NCI-H1105 treated with DMSO at 0.1 percent for 48 hours (cell line): Measurements from ENCODE around the gene GHDC.
"Not testable (repeated sequence)": the region's sequence is repeated elsewhere in the genome, so short reads cannot be mapped to it uniquely, and the experiment has no call there.

ENCODE experiments used
- DNase-seq: peaks from one replicate; lab custom pipeline; 2025; lab: John Stamatoyannopoulos, UW

GHDC gene

GRCh38 chr17:42193969-42194899, at the start of gene GHDC:
GHDC (minus strand) TSS chr17:42194494; CDS start chr17:42193581, 913 bp downstream.
- peak; percentile 53 for DNase-seq

- DNase-seq, result no peak
Measured at GRCh38 chr17:42243493-42243982, 49.2 kb upstream of the GHDC start.

- DNase-seq, result no peak
Measured at GRCh38 chr17:42241871-42242270, 47.6 kb upstream of the GHDC start.

- DNase-seq, result not testable (repeated sequence)
Measured at GRCh38 chr17:42240863-42241262, 46.6 kb upstream of the GHDC start.

- DNase-seq, result no peak
Measured at GRCh38 chr17:42240201-42240600, 45.9 kb upstream of the GHDC start.

GRCh38 chr17:42239576-42239975, 45.3 kb upstream of the GHDC start:
- not testable (repeated sequence) for DNase-seq

GRCh38 chr17:42236760-42237159, 42.5 kb upstream of the GHDC start:
- no peak for DNase-seq

GRCh38 chr17:42233994-42234393, 39.7 kb upstream of the GHDC start:
- DNase-seq, result no peak

- DNase-seq, result no peak
Measured at GRCh38 chr17:42233156-42233555, 38.9 kb upstream of the GHDC start.

GRCh38 chr17:42230225-42230624, 35.9 kb upstream of the GHDC start:
- no peak for DNase-seq

- DNase-seq, result no peak
Measured at GRCh38 chr17:42227849-42228700, 33.8 kb upstream of the GHDC start.

GRCh38 chr17:42225646-42226045, 31.4 kb upstream of the GHDC start:
- no peak for DNase-seq

- no peak for DNase-seq
Measured at GRCh38 chr17:42224651-42225050, 30.4 kb upstream of the GHDC start.

GRCh38 chr17:42221886-42222745, 27.8 kb upstream of the GHDC start:
- no peak for DNase-seq

- DNase-seq, result not testable (repeated sequence)
Measured at GRCh38 chr17:42219280-42219679, 25.0 kb upstream of the GHDC start.

- DNase-seq, result no peak
Measured at GRCh38 chr17:42214156-42214555, 19.9 kb upstream of the GHDC start.

GRCh38 chr17:42212382-42212781, 18.1 kb upstream of the GHDC start:
- no peak for DNase-seq

GRCh38 chr17:42211921-42212341, 17.6 kb upstream of the GHDC start:
- DNase-seq, result not testable (repeated sequence)

GRCh38 chr17:42210046-42210445, 15.8 kb upstream of the GHDC start:
- DNase-seq, result no peak

- DNase-seq, result not testable (repeated sequence)
Measured at GRCh38 chr17:42206153-42206612, 11.9 kb upstream of the GHDC start.

- no peak for DNase-seq
Measured at GRCh38 chr17:42203354-42203753, 9.1 kb upstream of the GHDC start.
